NCI-H226 (cell line): ENCODE measurements around the gene IGHMBP2.
A peak's percentile ranks its signal among the peaks of the same experiment; 100 is the strongest.

Experiments
- DNase-seq: peaks from one replicate; pipeline ENCODE4 v3.0.0-alpha.2; 2015

IGHMBP2 gene

DNA sequence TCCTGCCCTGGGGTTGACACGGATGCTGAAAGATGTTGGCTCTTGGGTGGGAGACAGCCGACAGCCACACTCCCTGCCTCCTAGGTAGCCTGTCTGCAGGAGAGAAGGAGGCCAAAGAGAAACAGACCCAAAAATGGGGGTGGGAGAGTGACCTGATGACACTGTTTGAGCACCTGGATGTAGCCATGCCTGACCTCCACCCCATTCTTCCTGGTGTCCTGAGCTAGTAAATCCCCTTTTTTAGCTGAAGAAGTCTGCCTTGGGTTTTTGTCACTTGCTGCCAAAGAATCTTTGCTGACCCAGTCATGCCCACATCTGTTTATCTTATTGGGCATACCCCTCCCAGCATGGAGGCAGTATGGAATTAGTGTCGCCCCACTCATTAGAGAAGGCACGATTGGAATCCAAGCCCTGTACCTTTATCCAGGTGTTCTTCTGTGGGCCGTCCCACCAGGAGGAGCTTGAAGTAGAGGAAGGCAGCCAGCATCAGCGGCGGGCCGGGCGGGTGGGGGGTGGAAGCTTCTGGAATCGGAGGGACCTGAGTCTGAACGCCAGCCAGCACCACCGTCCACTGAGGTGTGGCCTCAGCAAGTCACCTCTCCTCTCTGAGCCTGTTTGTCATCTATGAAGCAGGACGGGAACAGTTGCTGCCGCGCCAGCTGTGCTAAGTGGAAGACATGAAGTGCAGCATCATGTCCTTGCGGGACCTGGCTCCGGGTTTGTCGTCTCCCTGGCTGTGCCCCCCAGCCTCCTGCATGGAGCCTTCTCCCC lies 37.8 kb downstream of the IGHMBP2 start:
- DNase-seq = no peak

DNA sequence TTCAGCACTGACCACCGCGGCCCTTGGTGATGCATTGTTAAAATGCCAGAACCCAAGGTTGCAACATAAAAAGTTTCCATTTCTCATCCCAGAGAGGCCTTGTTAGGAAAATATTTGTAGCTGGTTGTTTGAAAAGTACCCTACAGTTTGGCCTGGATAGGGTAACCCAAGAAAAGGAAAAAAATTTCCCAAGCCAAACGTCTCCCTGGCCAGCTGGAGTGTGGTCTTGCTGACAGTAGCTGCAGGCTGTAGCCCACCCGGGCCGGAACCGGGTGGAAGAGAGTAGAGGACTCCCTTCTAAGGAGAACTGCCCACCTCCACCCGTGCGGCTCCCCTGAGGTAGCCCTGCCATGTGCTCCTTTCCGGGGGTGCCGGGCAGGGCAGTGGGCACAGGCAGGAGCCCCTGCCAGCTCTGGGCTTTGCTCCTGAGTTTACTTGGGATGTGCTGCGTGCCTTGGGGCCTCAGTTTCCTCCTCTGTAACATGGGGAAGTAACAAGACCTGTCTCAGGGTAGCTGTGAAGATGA lies 38.5 kb downstream of the IGHMBP2 start:
- DNase-seq = no peak

DNA sequence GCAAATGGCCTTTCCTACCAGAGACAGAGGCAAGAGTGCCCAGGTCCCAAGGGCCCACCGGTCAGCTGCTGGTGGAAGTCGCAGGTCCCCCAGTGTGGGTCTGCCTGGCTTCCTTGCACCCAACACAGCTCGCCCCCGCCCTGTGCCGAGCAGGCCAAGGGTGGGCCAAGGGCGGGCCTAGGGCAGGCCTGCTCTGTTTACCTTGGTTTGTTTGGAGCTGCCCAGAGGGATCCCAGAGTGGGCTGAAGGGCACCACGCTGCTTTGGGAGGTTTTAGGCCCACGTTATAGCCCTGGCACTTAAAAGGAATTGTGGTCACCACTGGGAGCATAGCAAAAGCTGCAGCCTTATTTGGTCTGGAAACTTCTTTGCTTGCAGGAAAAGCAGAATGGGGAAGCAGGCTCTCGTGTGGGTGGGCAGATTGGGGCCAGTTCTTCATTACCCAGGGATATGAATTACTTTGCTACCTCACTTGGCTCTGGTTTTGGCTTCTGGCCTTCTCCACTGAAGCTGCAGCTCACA lies 39.1 kb downstream of the IGHMBP2 start:
- DNase-seq = no peak

DNA sequence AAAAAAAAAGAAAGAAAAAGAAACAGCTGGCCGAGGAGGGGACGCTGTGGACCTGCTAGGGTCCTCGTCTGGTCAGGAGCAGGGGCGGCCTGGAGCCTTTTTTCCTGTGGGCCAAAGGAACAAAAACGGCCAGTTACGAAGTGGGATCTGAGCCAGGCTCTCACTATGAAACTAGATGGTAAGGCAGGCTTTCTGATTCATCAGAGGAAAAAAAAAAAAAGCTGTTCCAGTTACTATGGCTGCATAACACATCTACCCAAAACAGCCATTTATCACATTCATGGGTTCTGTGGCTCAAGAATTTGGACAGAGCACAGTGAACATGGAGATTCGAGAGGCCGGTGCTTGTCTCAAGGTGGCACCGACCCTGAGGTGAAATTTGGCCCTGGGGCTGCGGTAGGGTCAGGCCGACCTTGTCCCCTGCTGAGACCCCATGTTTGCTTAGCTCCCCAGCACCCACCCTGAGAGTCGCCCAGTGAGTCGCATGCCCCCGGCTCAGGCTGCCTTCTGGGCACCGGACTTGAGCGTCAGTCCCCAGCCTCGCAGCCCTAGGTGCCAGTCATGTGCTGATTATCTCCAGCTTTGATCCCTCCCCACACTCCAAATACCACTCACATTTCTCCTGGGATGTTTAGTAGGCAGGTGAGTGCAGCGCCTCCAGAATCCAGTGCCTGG lies 42.9 kb downstream of the IGHMBP2 start:
- DNase-seq = peak; percentile 79

- no peak for DNase-seq
These were observed 43.5 kb downstream of the IGHMBP2 start for GRCh38 chr11:68947151-68947550.

- no peak for DNase-seq
These were observed 44.8 kb downstream of the IGHMBP2 start for GRCh38 chr11:68948496-68948895.

DNA sequence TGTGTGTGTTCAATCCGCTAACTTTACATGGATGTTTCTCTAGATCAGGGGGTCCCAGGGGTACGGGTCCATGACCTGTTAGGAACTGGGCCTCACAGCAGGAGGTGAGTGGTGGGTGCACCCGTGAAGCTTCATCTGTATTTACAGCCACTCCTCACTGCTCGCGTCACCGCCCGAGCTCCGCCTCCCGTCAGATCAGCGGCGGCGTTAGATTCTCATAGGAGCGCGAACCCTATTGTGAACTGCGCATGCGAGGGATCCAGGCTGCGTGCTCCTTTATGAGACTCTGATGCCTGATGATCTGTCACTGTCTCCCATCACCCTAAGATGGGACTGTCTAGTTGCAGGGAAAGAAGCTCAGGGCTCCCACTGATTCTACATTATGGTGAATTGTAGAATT lies 45.2 kb downstream of the IGHMBP2 start:
- DNase-seq = no peak

GRCh38 chr11:68950270-68950669 lies 46.6 kb downstream of the IGHMBP2 start:
- no peak for DNase-seq

- no peak for DNase-seq
These were observed 47.1 kb downstream of the IGHMBP2 start for GRCh38 chr11:68950762-68951161.

- DNase-seq = no peak
These were observed 51.3 kb downstream of the IGHMBP2 start for GRCh38 chr11:68954836-68955606.

- DNase-seq = no peak
These were observed 51.9 kb downstream of the IGHMBP2 start for GRCh38 chr11:68955607-68955958.

DNA sequence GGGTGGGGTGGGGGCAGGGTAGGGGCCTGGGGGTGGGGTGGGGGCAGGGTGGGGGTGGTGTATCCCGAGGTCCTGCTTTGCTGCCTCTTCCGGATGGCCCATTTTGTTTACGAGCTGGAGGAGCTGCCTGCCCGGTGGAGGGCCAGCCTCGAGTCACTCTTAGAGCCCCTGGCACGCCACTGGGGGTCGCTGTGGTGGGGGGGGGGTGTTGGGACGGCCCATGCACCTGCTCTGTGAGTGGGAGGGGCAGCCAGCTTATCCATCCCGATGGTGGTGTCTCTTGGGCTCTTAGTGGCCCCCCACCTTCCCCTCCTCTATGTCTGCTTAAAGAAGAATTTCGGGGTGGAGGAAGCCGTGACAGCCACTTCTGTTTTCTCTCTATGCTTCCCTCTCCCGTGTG lies 52.5 kb downstream of the IGHMBP2 start:
- DNase-seq = no peak

- DNase-seq = no peak
These were observed 53.0 kb downstream of the IGHMBP2 start for GRCh38 chr11:68956547-68957254.

- no peak for DNase-seq
These were observed 54.5 kb downstream of the IGHMBP2 start for GRCh38 chr11:68958211-68958610.

DNA sequence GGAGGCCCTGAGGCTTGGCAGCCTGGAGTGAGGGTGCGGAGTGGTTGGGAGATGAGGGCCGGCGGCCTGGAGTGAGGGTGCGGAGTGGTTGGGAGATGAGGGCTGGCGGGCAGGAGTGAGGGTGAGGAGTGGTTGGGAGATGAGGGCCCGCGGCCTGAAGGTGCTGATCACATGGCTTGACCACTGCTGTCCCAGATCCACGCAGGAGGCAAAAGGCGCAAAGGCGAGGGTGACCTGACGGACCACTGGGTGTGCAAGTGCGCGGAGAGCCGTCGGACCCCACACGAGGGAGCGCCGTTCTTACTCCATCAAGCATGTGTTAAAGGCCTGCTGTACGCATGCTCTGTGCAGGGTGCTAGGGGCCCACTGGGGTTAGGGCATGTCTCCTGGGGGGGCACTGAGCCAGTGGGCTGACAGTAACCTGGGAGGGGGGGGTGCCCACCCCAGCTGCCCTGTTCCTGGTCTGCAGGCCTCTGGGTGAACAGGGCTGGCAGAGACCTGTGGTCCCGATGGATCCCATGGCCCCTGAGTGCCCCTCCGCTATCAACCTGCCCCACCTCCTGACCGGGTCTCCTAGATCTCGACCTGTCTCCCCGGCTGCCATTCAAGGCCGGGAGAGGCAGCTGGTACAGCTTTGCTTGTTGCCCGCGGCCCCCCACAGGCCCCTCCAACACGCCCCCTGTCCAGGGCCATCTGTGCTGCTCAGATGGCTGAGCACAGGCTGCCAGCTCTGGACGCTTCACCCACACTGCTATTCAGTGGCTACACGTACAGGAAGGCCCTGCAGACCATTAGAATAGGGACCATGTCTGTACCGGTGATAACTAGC lies 56.0 kb downstream of the IGHMBP2 start:
- no peak for DNase-seq

- DNase-seq = no peak
These were observed 56.8 kb downstream of the IGHMBP2 start for GRCh38 chr11:68960294-68961071.

DNA sequence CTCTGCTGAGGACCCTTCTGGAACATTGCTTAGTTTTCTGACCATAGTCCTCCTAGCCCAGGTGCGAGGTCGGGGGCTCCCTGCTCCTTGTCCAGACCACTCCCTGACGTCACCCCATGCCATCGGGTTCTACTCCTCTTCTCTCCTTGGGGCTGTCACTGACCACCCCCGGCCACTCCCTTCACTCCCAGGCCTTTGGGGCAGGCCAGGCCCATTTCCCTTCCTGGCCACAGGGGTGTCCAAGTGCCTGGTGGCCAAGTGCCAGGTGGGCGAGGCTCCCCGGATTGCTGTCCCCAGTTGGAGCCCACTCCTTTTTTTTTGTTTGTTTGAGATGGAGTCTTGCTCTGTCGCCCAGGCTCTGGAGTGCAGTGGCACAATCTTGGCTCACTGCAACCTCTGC lies 57.6 kb downstream of the IGHMBP2 start:
- DNase-seq = no peak

GRCh38 chr11:68962527-68963250 lies 59.0 kb downstream of the IGHMBP2 start:
- DNase-seq = no peak

DNA sequence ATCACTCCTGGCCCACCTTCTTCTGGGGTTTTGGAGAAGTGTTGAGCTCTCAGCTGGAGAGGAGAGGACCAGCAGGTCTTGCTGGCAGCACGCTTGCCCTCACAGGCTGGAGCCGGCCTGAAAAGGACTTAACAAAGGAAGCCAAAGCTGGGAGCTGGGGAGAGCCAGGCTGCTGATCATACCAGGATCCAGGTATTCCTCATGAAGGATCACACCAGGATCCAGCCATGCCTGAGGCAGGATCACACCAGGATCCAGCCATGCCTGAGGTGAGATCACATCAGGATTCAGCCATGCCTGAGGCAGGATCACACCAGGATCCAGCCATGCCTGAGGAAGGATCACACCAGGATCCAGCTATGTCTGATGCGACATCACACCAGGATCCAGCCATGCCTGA lies 60.1 kb downstream of the IGHMBP2 start:
- no peak for DNase-seq
